ENCODE data around the gene POU3F2. TPM values are rescaled to one million over a fixed set of nuclear protein-coding genes. Genes with fewer than 3 reads are reported as not detected.
A peak's percentile ranks its signal among the peaks of the same experiment; 100 is the strongest.

Gene POU3F2
- polyA plus RNA-seq (2013, experiment 1 of 2), result 11.3 TPM
- polyA plus RNA-seq (2013, experiment 2 of 2), result 12.1 TPM

DNA sequence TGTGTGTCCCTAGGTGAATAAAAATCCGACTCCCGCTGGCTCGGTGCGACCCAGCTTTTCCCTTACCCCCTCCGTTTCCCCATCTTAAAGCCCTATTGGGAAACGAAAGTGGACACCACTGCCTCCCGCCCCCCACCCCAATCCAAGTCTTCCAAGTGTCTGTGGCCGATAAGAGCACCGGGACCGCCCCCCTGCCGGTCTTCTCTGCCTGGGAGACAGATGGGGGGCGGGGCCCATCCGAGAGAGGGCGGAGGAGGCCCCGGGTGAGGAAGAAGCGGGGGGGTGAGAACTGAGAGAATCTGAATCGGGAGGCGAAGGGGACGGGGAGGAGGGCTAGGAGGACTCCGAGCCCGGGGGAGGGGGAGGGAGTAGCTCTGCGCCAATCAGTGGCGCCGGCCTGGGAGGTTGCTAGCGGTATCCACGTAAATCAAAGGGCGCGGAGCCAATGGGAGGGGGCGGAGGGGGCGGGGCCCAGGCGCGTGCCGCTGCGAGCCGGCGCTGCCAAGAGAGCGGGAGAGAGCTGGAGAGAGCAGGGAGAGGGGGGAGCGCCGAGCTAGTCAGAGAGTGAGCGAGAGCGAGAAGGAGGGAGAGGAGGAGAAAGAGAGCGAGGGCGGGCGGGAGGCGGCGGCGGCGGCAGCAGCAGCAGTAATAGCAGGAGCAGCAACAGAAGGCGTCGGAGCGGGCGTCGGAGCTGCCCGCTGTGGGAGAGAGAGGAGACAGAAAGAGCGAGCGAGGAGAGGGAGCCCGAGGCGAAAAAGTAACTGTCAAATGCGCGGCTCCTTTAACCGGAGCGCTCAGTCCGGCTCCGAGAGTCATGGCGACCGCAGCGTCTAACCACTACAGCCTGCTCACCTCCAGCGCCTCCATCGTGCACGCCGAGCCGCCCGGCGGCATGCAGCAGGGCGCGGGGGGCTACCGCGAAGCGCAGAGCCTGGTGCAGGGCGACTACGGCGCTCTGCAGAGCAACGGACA lies at the start of gene POU3F2:
TSS of gene POU3F2 (plus strand) at position 515 of the 972 bp plus-strand sequence. CDS start at position 815, 300 bp downstream.
- H4K8ac ChIP-seq (ENCODE audit: low read depth, low read length), result peak within 1 kb of the TSS; percentile 6
- peak within 1 kb of the TSS; percentile 64 for H2BK120ac ChIP-seq (ENCODE audit: low read depth, low read length)
- H3K79me1 ChIP-seq (ENCODE audit: low read depth, low read length), result peaks cover 8% of the 10 kb centered on the region
- H2AK5ac ChIP-seq (ENCODE audit: low read depth, low read length), result peak within 1 kb of the TSS; percentile 78
- DNase-seq (ENCODE audit: low spot score), result peak; percentile 98
- H2BK15ac ChIP-seq (ENCODE audit: low read length), result peak within 1 kb of the TSS; percentile 91
- peak within 1 kb of the TSS; percentile 94 for H3K4me2 ChIP-seq (ENCODE audit: insufficient read depth, low read length, poor library complexity, severe bottlenecking)
- peak within 1 kb of the TSS; percentile 99 for H2BK5ac ChIP-seq (ENCODE audit: low read length)
- H3K18ac ChIP-seq (ENCODE audit: low read length), result peak within 1 kb of the TSS; percentile 100
- H2BK12ac ChIP-seq (ENCODE audit: low read length), result peak within 1 kb of the TSS; percentile 79
- peak within 1 kb of the TSS; percentile 38 for H4K91ac ChIP-seq (ENCODE audit: low read depth, low read length, poor library complexity)
- H3K9me3 ChIP-seq (replicated peaks in 1 of 2; ENCODE audit: control insufficient read depth in 2 of 2, insufficient read depth in 1 of 2, low read depth in 1 of 2, low read length in 2 of 2), result no peaks in the 10 kb centered on the region
- no peak within 1 kb of the TSS for H2AFZ ChIP-seq (ENCODE audit: low read length)
- peak within 1 kb of the TSS; percentile 75 for H3K23ac ChIP-seq (ENCODE audit: low read depth, low read length, poor library complexity)
- peak within 1 kb of the TSS; percentile 94 for H3K27ac ChIP-seq (replicated peaks; ENCODE audit: low read length)
- peak within 1 kb of the TSS; percentile 97 for H3K14ac ChIP-seq (ENCODE audit: low read length)
- no CpG with 5 or more reads among the region's 83 CpGs for WGBS, 2 donors (ENCODE audit: extremely low coverage in 2 of 2, insufficient read length in 2 of 2, insufficient replicate concordance in 1 of 2)
- peak within 1 kb of the TSS; percentile 99 to 100 for H3K4me3 ChIP-seq (ENCODE audit: low read length in 2 of 2)
- H3K4ac ChIP-seq (ENCODE audit: low read length), result peak within 1 kb of the TSS; percentile 91
- peaks cover 0 to 35% (median 5%) of the 10 kb centered on the region in 3 experiments for H3K27me3 ChIP-seq (ENCODE audit: control insufficient read depth in 3 of 3, insufficient read depth in 3 of 3, low read depth in 1 of 3, low read length in 3 of 3)
- peak within 1 kb of the TSS; percentile 99 for H3K9ac ChIP-seq (ENCODE audit: low read depth, low read length, poor library complexity)
- peaks cover 11 to 17% of the 10 kb centered on the region in 2 donors for H3K4me1 ChIP-seq (ENCODE audit: control insufficient read depth in 2 of 2, insufficient read depth in 1 of 2, low read depth in 1 of 2, low read length in 2 of 2)
- peaks cover 0 to 42% of the 10 kb centered on the region in 2 donors for H3K36me3 ChIP-seq (replicated peaks in 1 of 2; ENCODE audit: control insufficient read depth in 2 of 2, insufficient read depth in 2 of 2, low read length in 2 of 2)

GRCh38 chr6:98787435-98787834 lies 46.9 kb upstream of the POU3F2 start:
- H2BK15ac ChIP-seq (ENCODE audit: low read length), result no peak overlapping the region
- no peak overlapping the region for H2BK5ac ChIP-seq (ENCODE audit: low read length)
- H3K18ac ChIP-seq (ENCODE audit: low read length), result no peak overlapping the region
- no peak overlapping the region for H4K8ac ChIP-seq (ENCODE audit: low read depth, low read length)
- H3K27me3 ChIP-seq (ENCODE audit: control insufficient read depth in 3 of 3, insufficient read depth in 3 of 3, low read depth in 1 of 3, low read length in 3 of 3), result no peaks in the 10 kb centered on the region
- H3K23ac ChIP-seq (ENCODE audit: low read depth, low read length, poor library complexity), result no peak overlapping the region
- no peak overlapping the region for H4K91ac ChIP-seq (ENCODE audit: low read depth, low read length, poor library complexity)
- no peak overlapping the region for H2BK12ac ChIP-seq (ENCODE audit: low read length)
- no peak overlapping the region for H3K4me2 ChIP-seq (ENCODE audit: insufficient read depth, low read length, poor library complexity, severe bottlenecking)
- no CpG with 5 or more reads among the region's 8 CpGs for WGBS, 2 donors (ENCODE audit: extremely low coverage in 2 of 2, insufficient read length in 2 of 2, insufficient replicate concordance in 1 of 2)
- no peak overlapping the region for H3K4ac ChIP-seq (ENCODE audit: low read length)
- no peak overlapping the region for H3K27ac ChIP-seq (replicated peaks; ENCODE audit: low read length)
- no peak overlapping the region for H3K4me3 ChIP-seq (ENCODE audit: low read length in 2 of 2)
- H2AFZ ChIP-seq (ENCODE audit: low read length), result peak overlapping the region; percentile 77
- no peak overlapping the region for H3K9ac ChIP-seq (ENCODE audit: low read depth, low read length, poor library complexity)
- no peak overlapping the region for H2BK120ac ChIP-seq (ENCODE audit: low read depth, low read length)
- no peaks in the 10 kb centered on the region for H3K9me3 ChIP-seq (replicated peaks in 1 of 2; ENCODE audit: control insufficient read depth in 2 of 2, insufficient read depth in 1 of 2, low read depth in 1 of 2, low read length in 2 of 2)
- no peak for DNase-seq (ENCODE audit: low spot score)
- no peaks in the 10 kb centered on the region for H3K36me3 ChIP-seq (replicated peaks in 1 of 2; ENCODE audit: control insufficient read depth in 2 of 2, insufficient read depth in 2 of 2, low read length in 2 of 2)
- H2AK5ac ChIP-seq (ENCODE audit: low read depth, low read length), result no peak overlapping the region
- no peaks in the 10 kb centered on the region for H3K79me1 ChIP-seq (ENCODE audit: low read depth, low read length)
- H3K14ac ChIP-seq (ENCODE audit: low read length), result no peak overlapping the region
- H3K4me1 ChIP-seq (ENCODE audit: control insufficient read depth in 2 of 2, insufficient read depth in 1 of 2, low read depth in 1 of 2, low read length in 2 of 2), result peaks cover 0 to 10% of the 10 kb centered on the region in 2 donors

- no peak overlapping the region for H4K91ac ChIP-seq (ENCODE audit: low read depth, low read length, poor library complexity)
- H2AK5ac ChIP-seq (ENCODE audit: low read depth, low read length), result no peak overlapping the region
- H3K36me3 ChIP-seq (replicated peaks in 1 of 2; ENCODE audit: control insufficient read depth in 2 of 2, insufficient read depth in 2 of 2, low read length in 2 of 2), result no peaks in the 10 kb centered on the region
- no peaks in the 10 kb centered on the region for H3K27me3 ChIP-seq (ENCODE audit: control insufficient read depth in 3 of 3, insufficient read depth in 3 of 3, low read depth in 1 of 3, low read length in 3 of 3)
- no peak overlapping the region for H2BK120ac ChIP-seq (ENCODE audit: low read depth, low read length)
- no peak overlapping the region for H3K14ac ChIP-seq (ENCODE audit: low read length)
- peaks cover 0 to 10% of the 10 kb centered on the region in 2 donors for H3K4me1 ChIP-seq (ENCODE audit: control insufficient read depth in 2 of 2, insufficient read depth in 1 of 2, low read depth in 1 of 2, low read length in 2 of 2)
- H3K23ac ChIP-seq (ENCODE audit: low read depth, low read length, poor library complexity), result no peak overlapping the region
- H4K8ac ChIP-seq (ENCODE audit: low read depth, low read length), result no peak overlapping the region
- H3K4ac ChIP-seq (ENCODE audit: low read length), result no peak overlapping the region
- no peak overlapping the region for H2BK15ac ChIP-seq (ENCODE audit: low read length)
- no peak for DNase-seq (ENCODE audit: low spot score)
- no peak overlapping the region for H3K4me2 ChIP-seq (ENCODE audit: insufficient read depth, low read length, poor library complexity, severe bottlenecking)
- H2BK5ac ChIP-seq (ENCODE audit: low read length), result no peak overlapping the region
- H3K18ac ChIP-seq (ENCODE audit: low read length), result no peak overlapping the region
- H2BK12ac ChIP-seq (ENCODE audit: low read length), result no peak overlapping the region
- no CpG with 5 or more reads among the region's 15 CpGs for WGBS, 2 donors (ENCODE audit: extremely low coverage in 2 of 2, insufficient read length in 2 of 2, insufficient replicate concordance in 1 of 2)
- H3K9ac ChIP-seq (ENCODE audit: low read depth, low read length, poor library complexity), result no peak overlapping the region
- no peak overlapping the region for H3K27ac ChIP-seq (replicated peaks; ENCODE audit: low read length)
- no peak overlapping the region for H3K4me3 ChIP-seq (ENCODE audit: low read length in 2 of 2)
- peak overlapping the region; percentile 77 for H2AFZ ChIP-seq (ENCODE audit: low read length)
- H3K9me3 ChIP-seq (replicated peaks in 1 of 2; ENCODE audit: control insufficient read depth in 2 of 2, insufficient read depth in 1 of 2, low read depth in 1 of 2, low read length in 2 of 2), result no peaks in the 10 kb centered on the region
- H3K79me1 ChIP-seq (ENCODE audit: low read depth, low read length), result no peaks in the 10 kb centered on the region
Measured at GRCh38 chr6:98787961-98788360, 46.4 kb upstream of the POU3F2 start.

- WGBS, 2 donors (ENCODE audit: extremely low coverage in 2 of 2, insufficient read length in 2 of 2, insufficient replicate concordance in 1 of 2), result no CpG with 5 or more reads among the region's 4 CpGs
- Histone ChIP-seq H2AFZ (ENCODE audit: low read length) (no peak overlapping the region), H3K36me3 (replicated peaks in 1 of 2; ENCODE audit: control insufficient read depth in 2 of 2, insufficient read depth in 2 of 2, low read length in 2 of 2) (no peaks in the 10 kb centered on the region), H2BK12ac (ENCODE audit: low read length) (no peak overlapping the region), H3K4me2 (ENCODE audit: insufficient read depth, low read length, poor library complexity, severe bottlenecking) (no peak overlapping the region), H2BK120ac (ENCODE audit: low read depth, low read length) (no peak overlapping the region), H3K14ac (ENCODE audit: low read length) (no peak overlapping the region), H3K27me3 (ENCODE audit: control insufficient read depth in 3 of 3, insufficient read depth in 3 of 3, low read depth in 1 of 3, low read length in 3 of 3) (no peaks in the 10 kb centered on the region), H4K8ac (ENCODE audit: low read depth, low read length) (no peak overlapping the region), H2BK15ac (ENCODE audit: low read length) (no peak overlapping the region), H3K27ac (replicated peaks; ENCODE audit: low read length) (no peak overlapping the region), H3K4me1 (ENCODE audit: control insufficient read depth in 2 of 2, insufficient read depth in 1 of 2, low read depth in 1 of 2, low read length in 2 of 2) (peaks cover 0 to 3% of the 10 kb centered on the region in 2 donors), H3K9me3 (replicated peaks in 1 of 2; ENCODE audit: control insufficient read depth in 2 of 2, insufficient read depth in 1 of 2, low read depth in 1 of 2, low read length in 2 of 2) (no peaks in the 10 kb centered on the region), H3K4ac (ENCODE audit: low read length) (no peak overlapping the region), H2BK5ac (ENCODE audit: low read length) (no peak overlapping the region), H2AK5ac (ENCODE audit: low read depth, low read length) (no peak overlapping the region), H3K23ac (ENCODE audit: low read depth, low read length, poor library complexity) (no peak overlapping the region), H3K79me1 (ENCODE audit: low read depth, low read length) (no peaks in the 10 kb centered on the region), H3K4me3 (ENCODE audit: low read length in 2 of 2) (no peak overlapping the region), H4K91ac (ENCODE audit: low read depth, low read length, poor library complexity) (no peak overlapping the region), H3K9ac (ENCODE audit: low read depth, low read length, poor library complexity) (no peak overlapping the region), H3K18ac (ENCODE audit: low read length) (no peak overlapping the region)
- no peak for DNase-seq (ENCODE audit: low spot score)
Measured at GRCh38 chr6:98794307-98794842, 40.0 kb upstream of the POU3F2 start.
